Left hindlimb (tissue), 1 donor: ENCODE data around the gene VANGL1.

Experiments used
- DNase-seq: peaks from one replicate; pipeline ENCODE4 v3.0.0-alpha.2; 2018

Gene VANGL1

DNA sequence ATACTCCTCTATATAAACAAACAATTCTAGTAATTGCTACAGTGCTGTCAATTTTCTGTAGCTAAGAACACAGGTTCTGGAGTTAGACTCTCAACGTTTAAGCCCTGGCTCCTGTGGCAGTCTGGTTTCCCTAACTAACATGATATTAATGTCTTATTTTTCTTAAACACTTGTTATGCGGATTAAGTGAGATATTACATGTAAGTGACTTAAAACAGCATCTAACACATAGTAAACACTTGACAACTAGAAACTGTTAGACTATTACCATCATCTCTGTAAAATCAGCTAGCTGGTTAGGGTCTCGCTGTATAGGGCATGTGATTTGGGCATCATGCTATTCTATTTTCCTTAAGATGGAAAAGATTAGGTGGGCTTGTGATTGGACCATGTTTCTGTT is 2.3 kb downstream of the VANGL1 start:
- DNase-seq: no peak

GRCh38 chr1:115647047-115647446 is 5.3 kb downstream of the VANGL1 start:
- DNase-seq: no peak

- DNase-seq: no peak
Measured at GRCh38 chr1:115647507-115647906, 5.7 kb downstream of the VANGL1 start.

DNA sequence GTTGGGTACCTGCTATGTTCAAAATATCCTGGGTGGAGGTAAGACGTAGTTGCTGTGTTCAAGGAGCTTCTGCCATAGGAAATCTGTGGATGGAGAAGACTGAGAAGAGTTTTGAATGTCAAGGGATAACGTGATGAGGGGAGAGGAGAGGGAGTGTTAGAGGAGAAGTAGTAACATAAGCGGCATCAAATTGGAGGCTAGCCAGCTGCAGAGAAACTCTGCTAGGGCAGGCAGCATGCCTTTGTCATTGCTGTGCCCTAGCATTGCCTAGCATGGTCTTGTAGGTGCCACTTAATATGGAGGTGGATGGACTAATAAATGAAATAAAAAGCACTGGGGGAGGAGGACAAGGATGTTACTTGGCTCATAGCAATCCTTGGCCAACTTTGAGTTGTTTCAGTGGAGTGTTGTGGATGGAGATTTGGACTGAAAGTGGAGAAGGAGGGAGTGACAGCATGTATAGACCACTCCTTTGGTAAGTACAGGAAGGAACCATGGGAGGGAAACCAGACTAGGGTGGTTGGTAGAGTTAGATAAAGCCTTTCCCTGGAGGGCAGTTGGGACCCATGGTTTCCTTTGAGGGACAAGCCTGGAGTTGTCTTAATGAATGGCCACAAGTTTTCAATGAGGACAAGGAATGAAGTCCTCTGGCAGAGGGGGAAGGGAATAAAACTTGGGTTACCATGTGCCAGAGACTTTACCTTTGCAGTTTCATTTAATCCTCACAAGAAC is 6.3 kb downstream of the VANGL1 start:
- DNase-seq: no peak

GRCh38 chr1:115648717-115649691 is 7.2 kb downstream of the VANGL1 start:
- DNase-seq: no peak

DNA sequence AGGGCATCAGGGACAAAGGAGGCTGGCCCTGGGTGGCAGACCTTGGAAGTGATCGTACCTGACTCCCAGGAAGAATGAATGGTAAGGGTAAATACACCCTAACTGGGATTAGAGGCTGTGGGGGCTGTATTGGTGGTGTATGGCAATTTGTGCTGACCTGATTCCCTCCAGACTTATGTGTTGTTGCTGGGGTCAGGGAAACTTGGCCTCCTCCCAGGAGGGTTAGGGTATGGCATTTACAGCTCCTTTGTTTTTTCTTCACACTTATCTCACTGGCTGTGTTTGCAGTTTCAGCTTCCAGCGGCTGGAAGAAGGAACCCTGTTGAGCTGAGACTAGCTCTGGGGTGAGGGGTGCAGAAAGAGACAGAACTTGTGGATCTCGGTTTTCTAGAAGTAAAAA is 8.2 kb downstream of the VANGL1 start:
- DNase-seq: no peak

DNA sequence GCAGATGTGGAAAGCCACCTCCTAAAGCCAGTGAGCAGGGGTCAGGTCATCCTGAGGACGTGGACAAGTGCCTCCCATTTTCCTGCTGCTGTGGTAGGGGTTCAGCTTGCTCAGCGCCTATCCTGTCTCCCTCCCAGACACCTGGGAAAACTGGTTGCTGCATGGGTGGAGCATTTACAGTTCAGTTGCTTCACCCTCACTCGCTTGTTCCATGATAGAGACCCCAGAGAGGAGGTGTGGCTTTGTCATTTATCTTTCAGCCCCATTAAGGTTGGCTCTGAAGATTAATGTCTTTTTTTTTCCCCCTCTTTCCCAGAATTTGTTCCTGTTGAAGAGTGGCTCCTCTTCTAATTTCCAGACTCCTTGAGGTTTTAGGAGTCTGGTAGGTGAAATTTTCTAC is 9.2 kb downstream of the VANGL1 start:
- no peak for DNase-seq

DNA sequence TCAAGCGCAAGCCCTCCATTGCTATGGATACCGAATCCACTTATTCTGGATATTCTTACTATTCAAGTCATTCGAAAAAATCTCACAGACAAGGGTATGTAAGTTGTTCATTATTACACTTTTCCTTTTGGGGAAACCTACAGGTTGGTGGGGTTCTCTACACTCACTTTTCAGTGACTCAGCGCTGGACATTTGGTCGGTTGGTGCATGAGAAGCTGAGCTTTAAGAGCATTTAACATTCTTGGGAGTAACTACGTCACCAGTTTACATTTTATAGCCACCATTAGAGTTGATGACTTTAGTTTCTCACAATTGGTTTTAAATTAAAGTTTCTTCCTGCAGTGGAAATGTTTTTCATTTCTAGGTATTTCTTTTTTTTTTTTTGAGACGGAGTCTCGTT is 9.6 kb downstream of the VANGL1 start:
- DNase-seq: no peak

GRCh38 chr1:115652236-115652788 is 10.5 kb downstream of the VANGL1 start:
- DNase-seq: no peak

- no peak for DNase-seq
Measured at GRCh38 chr1:115654125-115654524, 12.4 kb downstream of the VANGL1 start.

GRCh38 chr1:115654663-115655305 is 13.0 kb downstream of the VANGL1 start:
- no peak for DNase-seq

DNA sequence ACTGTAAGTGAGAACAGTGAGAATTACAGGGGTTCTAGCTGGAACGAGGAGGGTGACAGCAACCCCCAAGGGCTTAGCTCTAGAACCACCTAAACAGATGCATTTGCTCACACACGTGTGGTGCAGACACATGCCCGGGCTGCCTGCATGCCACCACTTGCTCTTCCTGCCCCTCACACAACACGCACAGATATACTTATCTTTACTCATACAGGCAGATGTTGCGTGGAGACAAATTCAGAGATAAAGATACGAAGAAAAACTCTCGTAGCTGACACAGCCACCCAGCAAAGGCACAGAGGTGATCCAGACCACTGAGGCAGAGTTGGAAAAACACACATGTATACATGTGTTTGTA is 13.5 kb downstream of the VANGL1 start:
- DNase-seq: no peak

DNA sequence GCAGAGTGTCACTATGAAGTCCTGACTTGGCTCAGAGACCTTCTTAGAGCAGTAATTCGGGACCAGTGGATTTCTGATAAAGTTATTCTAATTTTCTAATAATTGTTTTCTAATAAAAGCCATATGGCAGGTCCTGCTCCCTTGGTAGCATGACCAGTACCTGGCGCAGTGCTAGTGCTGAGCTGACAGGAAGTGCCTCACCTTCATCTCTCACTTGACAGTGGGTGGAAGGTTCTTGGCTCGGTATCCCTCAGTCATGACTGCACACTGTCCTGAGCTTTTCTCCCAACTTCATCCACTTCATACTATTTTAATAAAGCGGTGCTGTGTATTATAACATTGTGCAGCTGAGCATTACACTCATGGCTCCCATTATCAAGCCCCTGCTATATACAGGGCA is 14.1 kb downstream of the VANGL1 start:
- DNase-seq: no peak

DNA sequence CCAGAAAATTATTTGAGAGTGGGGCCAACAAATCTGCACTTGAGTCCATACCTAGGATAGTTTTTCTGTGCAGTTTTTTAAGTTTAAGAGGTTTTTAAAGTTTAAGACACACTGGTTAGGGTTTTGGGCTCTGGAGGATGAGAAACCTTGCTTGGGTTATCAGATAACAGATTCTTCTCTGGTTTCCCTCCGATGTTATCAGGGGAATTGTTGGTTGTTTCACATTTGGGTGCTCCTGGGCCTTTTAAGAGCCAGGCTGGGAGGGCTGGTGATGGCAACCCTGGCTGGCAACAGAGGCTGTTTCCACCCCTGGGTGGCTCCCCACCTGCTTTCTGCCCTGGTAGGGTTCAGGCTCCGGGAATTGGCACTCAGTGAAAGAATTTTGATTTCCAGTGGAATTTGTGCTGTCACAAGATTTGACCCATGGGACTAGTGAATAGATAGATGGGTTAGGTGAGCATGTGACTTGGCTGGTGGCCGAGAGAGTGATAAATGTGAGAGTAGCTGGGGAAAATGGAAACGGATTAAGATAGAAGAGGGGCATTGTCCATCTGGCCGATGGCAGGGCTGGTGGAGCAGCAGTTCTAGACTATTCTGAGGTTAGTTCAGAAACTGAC is 14.8 kb downstream of the VANGL1 start:
- DNase-seq: no peak

DNA sequence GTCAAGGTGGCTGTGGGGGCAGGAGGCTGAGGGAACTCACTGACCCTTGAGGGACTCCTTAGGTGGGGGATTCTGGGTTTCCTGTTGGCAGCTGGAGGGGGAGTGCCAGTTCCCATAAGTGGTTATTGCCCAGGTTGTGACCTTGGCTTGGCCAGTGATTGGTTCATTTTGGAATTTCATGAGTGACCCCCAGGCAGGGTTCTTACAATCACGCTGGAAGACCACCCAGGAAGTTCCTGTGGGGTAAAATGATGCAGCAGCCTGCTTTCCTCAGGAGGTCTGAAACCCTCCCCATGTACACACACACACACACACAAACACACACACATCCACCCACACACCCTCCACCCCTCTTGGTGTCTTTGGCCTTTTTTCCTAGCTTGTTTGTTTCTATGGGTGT is 16.9 kb downstream of the VANGL1 start:
- DNase-seq: no peak

- DNase-seq: no peak
Measured at GRCh38 chr1:115660151-115660550, 18.4 kb downstream of the VANGL1 start.

GRCh38 chr1:115661157-115661556 is 19.4 kb downstream of the VANGL1 start:
- no peak for DNase-seq

- DNase-seq: no peak
Measured at GRCh38 chr1:115665319-115666096, 23.7 kb downstream of the VANGL1 start.

GRCh38 chr1:115666206-115666605 is 24.4 kb downstream of the VANGL1 start:
- DNase-seq: no peak

GRCh38 chr1:115666702-115667101 is 24.9 kb downstream of the VANGL1 start:
- DNase-seq: no peak

GRCh38 chr1:115668579-115668978 is 26.8 kb downstream of the VANGL1 start:
- no peak for DNase-seq
